GM19193 (cell line): ENCODE measurements around the gene FKBP10.
A peak's percentile ranks its signal among the peaks of the same experiment; 100 is the strongest.

Experiments
- POLR2A ChIP-seq: IDR thresholded peaks from 4 replicates; pipeline ENCODE4 v1.6.1; 2011; ENCODE audit not compliant: insufficient read depth, insufficient read length; ENCODE audit errors: extremely low read depth

Gene FKBP10

DNA sequence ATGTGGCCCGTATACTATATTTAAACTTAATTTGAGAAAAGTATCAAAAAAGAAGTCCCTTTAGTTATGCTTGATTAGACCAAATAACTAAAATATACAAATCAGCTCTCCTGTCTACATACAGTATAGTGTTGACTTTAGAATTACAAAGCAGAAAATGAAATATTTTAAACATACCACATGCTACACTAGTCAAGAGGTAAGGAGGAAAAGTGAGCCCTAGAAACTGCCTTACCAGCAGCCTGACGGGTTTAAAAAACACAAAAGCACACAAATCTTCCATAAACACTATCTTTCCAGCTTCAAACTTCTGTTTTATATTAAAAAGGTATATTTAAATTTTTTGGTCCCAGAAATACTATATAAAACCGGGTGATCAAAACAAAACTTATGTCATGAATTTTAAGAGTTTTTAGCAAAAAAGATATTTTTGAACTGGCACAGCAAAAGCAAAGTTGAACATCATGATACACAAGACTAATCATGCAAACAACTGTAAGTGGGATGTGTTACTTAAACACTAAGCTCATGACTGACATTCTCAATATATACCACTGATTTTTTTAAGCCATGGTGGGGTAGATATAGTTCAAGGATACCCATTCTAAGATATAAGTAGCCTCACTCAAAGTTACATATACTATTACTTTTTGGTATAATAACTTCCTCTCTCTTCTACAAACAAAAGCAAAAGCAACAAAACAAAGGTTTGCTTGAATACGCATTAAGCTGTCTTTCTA, 36.6 kb downstream of the FKBP10 start:
- TF ChIP-seq POLR2A = no peak

DNA sequence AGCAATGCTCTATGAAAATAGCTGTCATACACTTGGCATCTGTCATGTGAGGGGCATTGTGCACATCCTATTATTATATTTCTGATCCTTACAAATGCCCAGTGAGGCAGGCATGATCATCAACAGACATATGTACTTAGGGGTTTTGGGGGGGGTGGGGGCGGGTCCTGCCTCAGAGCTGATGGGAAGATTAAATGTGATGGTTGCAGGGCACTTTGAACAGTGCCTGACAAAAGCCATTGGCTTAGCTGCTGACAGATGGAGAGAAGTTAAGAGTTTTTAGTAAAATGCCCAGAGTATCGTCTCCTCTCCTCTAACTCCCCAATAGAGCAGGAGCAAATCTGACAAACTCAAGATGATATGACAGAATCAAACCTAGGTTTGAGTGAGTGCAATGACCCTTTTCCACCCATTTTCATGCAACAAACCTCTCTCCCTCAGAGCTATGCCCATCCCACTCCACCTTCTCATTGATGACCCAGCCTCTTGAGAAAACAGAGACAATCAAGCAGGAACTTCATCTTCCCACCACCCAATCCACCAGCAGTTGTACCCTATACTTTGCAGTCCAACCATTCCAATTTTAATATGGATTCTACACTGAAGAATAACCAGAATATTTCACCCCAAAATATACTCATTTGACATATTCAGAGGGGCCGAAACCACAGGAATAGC, 47.6 kb downstream of the FKBP10 start:
- TF ChIP-seq POLR2A = no peak

DNA sequence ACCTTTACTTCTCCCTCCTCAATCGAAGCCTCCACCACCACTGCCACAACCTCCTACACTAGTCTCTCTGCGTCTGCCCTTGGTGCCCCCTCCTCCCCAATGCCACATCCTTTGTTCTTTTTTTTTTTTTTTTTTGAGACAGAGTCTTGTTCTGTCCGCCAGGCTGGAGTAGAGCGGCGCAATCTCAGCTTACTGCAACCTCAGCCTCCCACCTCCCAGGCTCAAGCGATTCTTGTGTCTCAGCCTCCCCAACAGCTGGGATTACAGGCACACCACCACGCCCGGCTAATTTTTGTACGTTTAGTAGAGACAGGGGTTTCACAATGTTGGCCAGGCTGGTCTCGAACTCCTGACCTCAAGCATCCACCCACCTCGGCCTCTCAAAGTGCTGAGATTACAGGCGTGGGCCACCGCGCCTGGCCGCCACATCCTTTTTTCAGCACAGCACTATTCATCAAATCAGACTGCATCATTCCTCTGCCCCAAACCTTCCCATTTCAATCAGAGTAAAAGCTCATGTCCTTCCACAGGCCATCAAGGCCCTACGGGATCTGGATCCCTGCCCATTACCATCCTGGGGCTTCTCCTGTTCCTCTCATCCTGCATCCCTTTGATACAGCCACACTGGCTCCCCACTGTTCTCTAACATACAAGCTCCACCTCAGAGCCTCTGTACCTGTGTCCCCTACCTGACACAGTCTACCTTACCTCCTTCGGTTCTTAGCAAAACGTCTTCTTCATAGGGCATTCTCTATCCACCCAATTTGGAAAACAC, 50.5 kb downstream of the FKBP10 start:
- no peak for TF ChIP-seq POLR2A

DNA sequence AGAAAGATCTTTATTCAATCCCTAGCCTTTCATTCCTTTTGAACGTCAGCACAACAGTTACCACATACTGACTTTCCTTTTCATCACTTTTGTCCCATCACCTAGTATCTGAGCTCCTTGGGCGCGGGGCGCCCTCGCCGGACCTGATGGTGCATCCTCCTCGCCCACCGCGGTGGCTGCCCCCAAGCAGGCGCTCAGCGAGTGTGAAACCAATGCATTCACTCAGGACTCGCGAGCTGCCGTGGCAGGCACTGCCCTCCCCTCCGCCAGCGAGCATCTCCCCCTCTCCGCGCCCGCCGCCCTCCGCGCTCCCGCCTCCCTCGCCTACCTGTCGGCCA, 51.7 kb downstream of the FKBP10 start:
- no peak for TF ChIP-seq POLR2A

DNA sequence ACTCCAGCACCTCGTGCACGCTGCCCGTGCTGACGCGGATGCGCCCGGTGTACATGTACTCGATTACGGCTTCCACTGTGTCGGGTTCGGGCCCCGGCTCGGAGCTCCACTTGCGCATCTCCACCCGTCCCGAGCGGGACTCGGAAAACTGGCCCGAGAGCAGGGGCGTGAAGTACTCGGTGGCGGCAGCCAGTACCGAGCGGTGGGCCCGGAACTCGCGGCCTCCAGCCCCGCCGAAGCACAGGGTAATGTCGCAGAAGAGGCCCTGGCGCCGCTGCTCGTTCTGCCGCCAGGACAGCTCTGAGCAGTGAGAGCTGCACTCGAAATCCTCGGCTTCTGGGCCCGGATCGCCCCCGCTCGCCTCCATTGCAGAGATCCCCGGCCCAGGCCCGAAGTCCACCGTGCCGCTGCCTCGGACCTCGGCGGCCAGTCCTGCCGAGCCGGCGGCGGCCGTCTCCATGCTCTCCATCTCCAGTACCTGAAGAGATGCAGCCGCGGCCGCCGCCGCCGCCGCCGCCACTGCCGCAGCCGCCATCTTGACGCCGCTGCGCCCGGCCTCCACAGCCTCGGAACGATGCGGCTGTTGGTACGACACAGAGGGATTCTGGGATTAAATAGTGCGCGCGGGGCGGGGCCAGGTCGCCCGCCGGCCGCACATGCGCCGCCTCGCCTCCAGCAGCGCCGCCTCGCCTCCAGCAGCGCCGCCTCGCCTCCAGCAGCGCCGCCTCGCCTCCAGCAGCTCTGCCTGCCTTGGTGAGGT, 52.2 kb downstream of the FKBP10 start, which contains the start of gene KLHL11:
Gene KLHL11 (minus strand): TSS at position 588 of the 760 bp plus-strand sequence. CDS start 53 bp downstream, at position 535.
- peak; percentile 96 for TF ChIP-seq POLR2A

DNA sequence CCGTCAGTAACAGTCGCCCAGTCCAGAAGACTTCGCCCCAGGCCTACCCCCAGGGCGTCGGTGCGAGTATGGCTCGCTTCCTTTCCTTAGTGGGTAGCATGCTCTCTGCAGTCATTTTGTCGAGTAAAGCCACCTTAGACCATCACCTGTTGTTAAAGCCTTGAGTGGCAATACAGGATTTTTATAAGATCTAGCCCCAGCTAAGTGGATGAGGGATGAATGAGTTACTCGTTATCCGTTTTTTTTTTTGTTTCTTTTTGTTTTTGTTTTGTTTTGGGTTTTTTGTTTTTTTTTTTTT, 52.7 kb downstream of the FKBP10 start:
- TF ChIP-seq POLR2A = no peak

DNA sequence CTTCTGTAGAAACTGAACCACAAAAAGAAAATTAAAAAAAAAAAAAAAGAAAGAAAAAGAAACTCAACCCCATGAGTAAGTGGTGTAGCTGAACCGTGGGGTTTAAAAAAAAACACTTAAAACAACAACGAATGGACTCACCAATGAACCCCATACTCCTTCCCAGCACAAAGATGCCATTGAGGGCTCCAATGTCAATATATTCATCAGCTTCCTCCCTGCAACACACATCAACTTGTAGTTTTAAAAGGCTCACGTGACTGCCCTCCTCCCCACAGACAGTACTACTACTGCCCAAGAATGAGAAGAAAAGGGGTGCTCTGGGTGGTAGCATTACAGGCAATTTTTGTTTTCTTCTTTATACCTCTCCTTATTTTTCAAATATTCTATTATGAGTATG, 55.8 kb downstream of the FKBP10 start:
- no peak for TF ChIP-seq POLR2A

DNA sequence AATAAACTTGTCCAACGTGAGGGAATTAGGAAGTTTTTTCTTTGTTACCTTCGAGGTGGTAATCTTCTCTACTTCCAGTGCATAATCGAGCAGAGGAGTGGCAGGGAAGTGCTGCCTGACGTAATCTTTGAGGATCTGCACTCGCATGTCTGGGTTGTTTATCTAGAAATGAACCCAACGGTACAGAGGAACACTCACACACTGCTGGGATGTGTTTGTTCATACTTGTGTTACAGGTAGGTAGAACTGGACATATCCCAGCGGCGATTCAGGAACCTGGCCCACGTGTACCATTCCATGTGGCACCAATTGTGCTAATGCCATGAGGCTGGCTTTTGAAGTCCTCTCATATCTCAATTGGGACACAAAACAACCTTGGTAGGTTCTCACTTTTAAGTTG, 56.6 kb downstream of the FKBP10 start:
- no peak for TF ChIP-seq POLR2A

DNA sequence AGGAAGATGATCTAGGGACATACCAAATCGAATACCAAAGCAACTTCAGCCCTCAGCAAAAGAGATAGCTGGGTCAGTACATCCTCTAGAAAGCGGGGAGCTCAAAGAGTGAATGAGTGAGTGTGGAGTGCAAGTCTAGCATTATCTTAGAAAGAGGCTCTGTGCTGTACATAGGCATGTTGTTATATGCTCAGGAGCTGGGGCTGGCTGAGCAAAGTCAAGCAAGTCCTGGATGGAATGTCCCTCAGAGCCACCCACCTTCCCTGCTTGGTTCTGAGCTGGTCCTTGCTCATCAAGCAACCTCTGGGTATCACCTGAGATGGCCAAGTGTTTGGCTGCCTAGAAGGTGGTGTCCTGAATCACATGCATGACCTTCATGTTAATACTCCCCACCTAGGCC, 57.3 kb downstream of the FKBP10 start:
- TF ChIP-seq POLR2A = no peak

DNA sequence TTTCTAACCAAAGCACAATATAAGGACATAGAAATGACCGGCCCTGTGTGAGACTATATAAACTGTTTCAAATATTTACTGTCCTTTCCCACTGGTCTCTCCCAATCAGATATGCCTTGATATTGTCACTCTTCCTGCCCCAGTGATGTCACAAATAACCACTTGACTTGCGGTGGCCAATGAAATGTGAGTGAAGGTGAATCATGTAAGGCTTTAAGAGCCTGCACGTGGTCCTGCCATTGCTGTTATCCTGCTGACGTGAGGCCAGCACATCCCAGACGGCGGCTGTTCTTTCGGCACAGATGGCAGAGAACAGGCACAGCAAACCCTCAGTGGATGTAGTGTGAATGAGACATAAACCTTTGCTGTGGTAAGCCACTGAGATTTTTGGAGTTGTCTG, 57.8 kb downstream of the FKBP10 start:
- TF ChIP-seq POLR2A = no peak

DNA sequence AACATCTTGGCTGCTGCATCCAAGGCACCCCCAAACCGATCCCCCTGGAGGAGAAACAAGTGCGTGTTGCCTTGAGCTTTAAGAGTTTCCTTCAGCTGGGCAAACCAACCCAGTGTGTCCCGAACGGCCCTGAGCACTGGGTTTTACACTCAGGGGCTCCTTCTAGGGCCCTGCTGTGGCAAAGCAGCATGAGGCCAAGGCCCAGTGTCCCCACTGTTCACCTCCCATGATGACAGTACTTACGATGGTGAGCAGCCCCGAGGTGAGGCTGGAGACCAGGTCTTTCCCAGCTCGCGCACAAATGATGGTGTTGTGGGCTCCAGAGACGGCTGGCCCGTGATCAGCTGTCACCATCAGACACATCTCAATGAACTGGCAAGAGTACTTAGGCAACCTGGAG, 59.0 kb downstream of the FKBP10 start:
- TF ChIP-seq POLR2A = no peak
